GM23338 (cell line): ENCODE results near the gene HMGCL. TPM values are rescaled to one million over a fixed set of nuclear protein-coding genes. Genes with fewer than 3 reads are reported as not detected.

ENCODE experiments used
- ATAC-seq: fragments of 200-7000 bp; cut with Tn5 transposase; 3 replicates; pipeline ENCODE4 v1.9.1; 2020
- DNase-seq: peaks from one replicate; pipeline ENCODE4 v3.0.0-alpha.2; 2015; ENCODE audit warnings: low spot score
- H2AFZ ChIP-seq: fragments of 200-600 bp; sonication (generic); 2 replicates; pipeline ENCODE4 v1.8.0; 2016; ENCODE audit warnings: antibody characterized with exemption, mild to moderate bottlenecking, moderate library complexity
- H3F3A ChIP-seq: fragments of 200-600 bp; sonication (generic); replicated peaks from 2 replicates; pipeline ENCODE4 v1.8.0; 2017; ENCODE audit warnings: antibody characterized with exemption, mixed run types, low read depth
- H3K27ac ChIP-seq: fragments of 200-600 bp; sonication (generic); 2 replicates; pipeline ENCODE4 v1.6.1; 2016; ENCODE audit warnings: low read depth
- H3K27me3 ChIP-seq: fragments of 200-600 bp; sonication (generic); 2 replicates; pipeline ENCODE4 v1.8.0; 2016; ENCODE audit warnings: mild to moderate bottlenecking, mixed run types, moderate library complexity; ENCODE audit not compliant: insufficient read depth
- H3K36me3 ChIP-seq: fragments of 200-600 bp; sonication (generic); 2 replicates; pipeline ENCODE4 v1.8.0; 2016; ENCODE audit warnings: mild to moderate bottlenecking; ENCODE audit not compliant: insufficient read depth
- H3K4me1 ChIP-seq: fragments of 200-600 bp; sonication (generic); 2 replicates; pipeline ENCODE4 v1.8.0; 2016; ENCODE audit warnings: mild to moderate bottlenecking, moderate library complexity; ENCODE audit not compliant: insufficient read depth
- H3K4me2 ChIP-seq: fragments of 200-600 bp; sonication (generic); 2 replicates; pipeline ENCODE4 v1.7.1; 2017; ENCODE audit warnings: mixed run types
- H3K4me3 ChIP-seq: fragments of 200-600 bp; sonication (generic); 2 replicates; pipeline ENCODE4 v1.6.1; 2016; ENCODE audit warnings: mixed run types
- H3K79me2 ChIP-seq: fragments of 200-600 bp; sonication (generic); replicated peaks from 2 replicates; pipeline ENCODE4 v1.8.0; 2017; ENCODE audit warnings: mild to moderate bottlenecking; ENCODE audit not compliant: insufficient read depth
- H3K9me2 ChIP-seq: fragments of 200-600 bp; sonication (generic); 2 replicates; pipeline ENCODE4 v1.8.0; 2017; ENCODE audit not compliant: insufficient read depth
- H4K20me1 ChIP-seq: fragments of 200-600 bp; sonication (generic); replicated peaks from 2 replicates; pipeline ENCODE4 v1.8.0; 2017; ENCODE audit warnings: mild to moderate bottlenecking; ENCODE audit not compliant: insufficient read depth
- H3K27ac Mint-ChIP-seq: 2 replicates; pipeline ENCODE4 v1.8.0; 2020; ENCODE audit warnings: inconsistent platforms, mild to moderate bottlenecking, moderate library complexity, mixed read lengths
- H3K27me3 Mint-ChIP-seq: 3 replicates; pipeline ENCODE4 v1.8.0; 2022; ENCODE audit warnings: low read depth, mild to moderate bottlenecking, moderate library complexity, mixed read lengths, inconsistent platforms; ENCODE audit not compliant: insufficient read depth, poor library complexity
- H3K36me3 Mint-ChIP-seq: 3 replicates; pipeline ENCODE4 v1.8.0; 2021; ENCODE audit warnings: low read depth, mild to moderate bottlenecking, inconsistent platforms, moderate library complexity, mixed read lengths
- H3K4me1 Mint-ChIP-seq: 3 replicates; pipeline ENCODE4 v1.8.0; 2020; ENCODE audit warnings: mild to moderate bottlenecking, inconsistent platforms, mixed read lengths
- H3K4me3 Mint-ChIP-seq: 3 replicates; pipeline ENCODE4 v1.8.0; 2021; ENCODE audit warnings: moderate library complexity, mild to moderate bottlenecking, inconsistent platforms, mixed read lengths
- H3K9me3 Mint-ChIP-seq: 3 replicates; pipeline ENCODE4 v1.8.0; 2020; ENCODE audit warnings: moderate library complexity, mild to moderate bottlenecking, inconsistent platforms, mixed read lengths
- CREB1 ChIP-seq: fragments of 250-450 bp; sonication (Bioruptor Pico); IDR thresholded peaks from 2 replicates; pipeline ENCODE4 v1.5.0; 2020; ENCODE audit warnings: low read depth, mild to moderate bottlenecking, moderate library complexity
- CTCF ChIP-seq, 2 experiments: fragments of 200-600 bp in 1 of 2; sonication (generic) in 1 of 2; conservative IDR thresholded peaks; 2 replicates each; pipeline versions ENCODE4 v1.5.1 to v1.6.1; 2016 to 2017; ENCODE audit warnings: antibody characterized with exemption in 2 of 2, low read depth in 2 of 2, mild to moderate bottlenecking in 2 of 2, moderate library complexity in 1 of 2
- JUNB ChIP-seq: IDR thresholded peaks from one replicate; pipeline ENCODE4 v1.6.1; 2016; ENCODE audit warnings: antibody characterized with exemption; ENCODE audit not compliant: unreplicated experiment
- POLR2AphosphoS5 ChIP-seq: IDR thresholded peaks from 2 replicates; pipeline ENCODE4 v1.6.1; 2016; ENCODE audit warnings: antibody characterized with exemption, low read depth
- REST ChIP-seq: IDR thresholded peaks from one replicate; pipeline ENCODE4 v1.6.1; 2018; ENCODE audit warnings: antibody characterized with exemption; ENCODE audit not compliant: unreplicated experiment
- STAT1 ChIP-seq: IDR thresholded peaks from one replicate; pipeline ENCODE4 v1.6.1; 2016; ENCODE audit warnings: antibody characterized with exemption; ENCODE audit not compliant: unreplicated experiment
- ZNF462 ChIP-seq: fragments of 250-450 bp; sonication (Bioruptor Pico); IDR thresholded peaks from 2 replicates; pipeline ENCODE4 v1.5.0; 2020; ENCODE audit warnings: mild to moderate bottlenecking, moderate library complexity
- polyA plus RNA-seq: library from polyadenylated mRNA; unstranded; fragments of >200 nt; fragmentation: Nextera tagmentation; extraction: Ambion mirVana; gene quantifications from 2 replicates; pipeline ENCODE4 v1.2.1, GENCODE V29; 2016
- total RNA-seq: library from RNA; depleted of rRNA; stranded (reverse); fragments of >200 nt; shearing (Covaris generic); gene quantifications from 2 replicates; pipeline ENCODE4 v1.2.3, GENCODE V29; 2014

Gene HMGCL
- total and polyA plus RNA-seq, 2 experiments from 2014 or later = 11.6 to 13.7 TPM

- no peaks in the 10 kb centered on the region for H3K9me3 Mint-ChIP-seq
- no peak overlapping the region for H3K27ac Mint-ChIP-seq
- H3K4me1 Mint-ChIP-seq = no peaks in the 10 kb centered on the region
These were observed 66.0 kb downstream of the HMGCL start for GRCh38 chr1:23759277-23759676.

GRCh38 chr1:23757812-23758211 lies 67.4 kb downstream of the HMGCL start:
- peaks cover 86% of the 10 kb centered on the region for H3K36me3 Mint-ChIP-seq
- H3K27me3 Mint-ChIP-seq = peaks cover 9% of the 10 kb centered on the region
- no peak for DNase-seq
- no peak for ATAC-seq
- H3K9me3 Mint-ChIP-seq = no peaks in the 10 kb centered on the region
- Histone ChIP-seq H3K4me3 (no peak overlapping the region), H3K79me2 (0 out of 2 replicates have a peak, but pooled peaks cover 3% of the 10 kb centered on the region), H3K4me2 (no peak overlapping the region), H3K4me1 (no peaks in the 10 kb centered on the region), H4K20me1 (peaks cover 25% of the 10 kb centered on the region), H3K36me3 (peaks cover 72% of the 10 kb centered on the region), H2AFZ (no peak overlapping the region), H3K27me3 (no peaks in the 10 kb centered on the region), H3F3A (peaks cover 7% of the 10 kb centered on the region; the same call in 1 of the 2 replicates), H3K9me2 (no peaks in the 10 kb centered on the region), H3K27ac (no peak overlapping the region)
- no peaks in the 10 kb centered on the region for H3K4me1 Mint-ChIP-seq
- TF ChIP-seq ZNF462 (no peak), STAT1 (no peak), REST (no peak), CREB1 (CRISPR knock-in tag) (no peak)
- no peak overlapping the region for H3K4me3 Mint-ChIP-seq
- no peak overlapping the region for H3K27ac Mint-ChIP-seq

More at GRCh38 chr1:23759277-23759676, 66.0 kb downstream of the HMGCL start:
- ATAC-seq = no peak
- Histone ChIP-seq H3K79me2 (0 out of 2 replicates have a peak, but pooled peaks cover 3% of the 10 kb centered on the region), H3K27me3 (no peaks in the 10 kb centered on the region), H3K4me2 (no peak overlapping the region), H4K20me1 (peaks cover 19% of the 10 kb centered on the region), H3K36me3 (peaks cover 57% of the 10 kb centered on the region), H3K27ac (0 out of 2 replicates have a peak overlapping the region, but pooled peaks have one; percentile 66), H3F3A (peaks cover 7% of the 10 kb centered on the region), H3K4me3 (no peak overlapping the region), H2AFZ (no peak overlapping the region), H3K9me2 (no peaks in the 10 kb centered on the region), H3K4me1 (no peaks in the 10 kb centered on the region)
- H3K27me3 Mint-ChIP-seq = peaks cover 11% of the 10 kb centered on the region
- no peak for TF ChIP-seq JUNB
- TF ChIP-seq CTCF (conservative IDR thresholded peaks at IDR 0.05; ENCODE audit: low read depth in 2 of 2) = no peak
- TF ChIP-seq POLR2AphosphoS5 = no peak
- TF ChIP-seq CREB1 (CRISPR knock-in tag) = no peak
- no peak for DNase-seq
- peaks cover 77% of the 10 kb centered on the region for H3K36me3 Mint-ChIP-seq
- H3K4me3 Mint-ChIP-seq = no peak overlapping the region
